HG02870 (cell line): ENCODE results near the gene EIF3I.

Experiments used
- ATAC-seq: cut with Tn5 transposase; IDR thresholded peaks from one replicate; pipeline ENCODE4 v1.9.1; 2021; ENCODE audit warnings: mild to moderate bottlenecking, moderate library complexity; ENCODE audit not compliant: unreplicated experiment

EIF3I gene

GRCh38 chr1:32263744-32264143 is 41.5 kb downstream of the EIF3I start:
- no peak for ATAC-seq

- no peak for ATAC-seq
These were observed 43.6 kb downstream of the EIF3I start for GRCh38 chr1:32265846-32266245.

DNA sequence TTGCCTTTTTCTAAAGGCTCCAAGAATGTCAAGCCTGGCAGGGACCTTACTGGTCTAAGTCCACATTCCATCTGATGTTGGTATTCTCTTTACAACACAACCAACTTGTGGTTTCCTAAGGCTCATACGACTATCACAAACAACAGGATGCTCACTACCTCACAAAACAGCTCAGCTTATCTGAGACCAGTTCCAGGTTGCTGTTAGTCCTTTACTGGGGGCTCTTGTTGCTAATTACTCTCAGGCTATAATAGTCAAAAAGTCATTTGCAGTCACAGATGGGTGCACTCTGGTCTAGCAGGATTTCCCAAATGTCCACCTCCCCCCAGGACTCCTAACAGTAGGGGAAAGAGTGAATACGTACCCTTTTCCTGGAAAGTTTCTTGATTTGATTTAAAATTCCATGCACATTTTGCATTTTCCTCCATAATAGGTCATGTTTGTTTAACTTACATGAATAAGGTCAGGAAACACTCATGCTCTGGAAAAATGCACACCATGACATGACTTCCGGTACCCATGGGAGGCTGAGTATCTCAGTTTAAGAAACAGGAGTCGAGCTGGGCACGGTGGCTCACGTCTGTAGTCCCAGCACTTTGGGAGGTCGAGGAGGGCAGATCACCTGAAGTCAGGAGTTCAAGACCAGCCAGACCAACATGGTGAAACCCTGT is 44.8 kb downstream of the EIF3I start:
- no peak for ATAC-seq

DNA sequence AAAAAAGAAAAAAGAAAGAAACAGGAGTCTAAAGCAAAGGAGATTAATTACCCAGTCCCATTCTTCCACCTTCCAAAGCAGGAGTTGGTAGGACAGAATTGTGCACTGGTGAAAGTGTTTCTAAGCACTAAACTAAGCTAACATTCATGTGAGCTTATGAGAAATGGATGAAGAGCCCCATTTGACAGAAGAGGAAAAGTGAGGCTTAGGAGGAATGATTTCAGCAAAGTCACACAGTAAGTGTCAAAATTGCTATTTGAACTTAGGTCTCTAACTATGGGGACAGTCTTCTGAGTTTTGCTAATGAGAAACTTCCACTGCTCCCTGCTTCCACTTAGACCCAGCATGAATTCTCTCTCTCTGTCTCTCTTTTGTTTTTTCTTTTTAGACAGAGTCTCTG is 47.5 kb downstream of the EIF3I start:
- no peak for ATAC-seq

GRCh38 chr1:32272557-32273390 is 50.6 kb downstream of the EIF3I start:
- no peak for ATAC-seq

- ATAC-seq, result no peak
These were observed 51.4 kb downstream of the EIF3I start for GRCh38 chr1:32273391-32274208.

DNA sequence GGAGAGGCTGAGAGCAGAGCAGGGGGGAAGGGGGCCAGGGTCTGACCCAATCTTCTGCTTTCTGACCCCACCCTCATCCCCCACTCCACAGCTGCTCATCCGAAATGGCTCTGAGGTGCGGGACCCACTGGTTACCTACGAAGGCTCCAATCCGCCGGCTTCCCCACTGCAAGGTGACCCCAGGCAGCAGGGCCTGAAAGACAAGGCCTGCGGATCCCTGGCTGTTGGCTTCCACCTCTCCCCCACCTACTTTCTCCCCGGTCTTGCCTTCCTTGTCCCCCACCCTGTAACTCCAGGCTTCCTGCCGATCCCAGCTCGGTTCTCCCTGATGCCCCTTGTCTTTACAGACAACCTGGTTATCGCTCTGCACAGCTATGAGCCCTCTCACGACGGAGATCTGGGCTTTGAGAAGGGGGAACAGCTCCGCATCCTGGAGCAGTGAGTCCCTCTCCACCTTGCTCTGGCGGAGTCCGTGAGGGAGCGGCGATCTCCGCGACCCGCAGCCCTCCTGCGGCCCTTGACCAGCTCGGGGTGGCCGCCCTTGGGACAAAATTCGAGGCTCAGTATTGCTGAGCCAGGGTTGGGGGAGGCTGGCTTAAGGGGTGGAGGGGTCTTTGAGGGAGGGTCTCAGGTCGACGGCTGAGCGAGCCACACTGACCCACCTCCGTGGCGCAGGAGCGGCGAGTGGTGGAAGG is 52.6 kb downstream of the EIF3I start:
- ATAC-seq, result no peak

DNA sequence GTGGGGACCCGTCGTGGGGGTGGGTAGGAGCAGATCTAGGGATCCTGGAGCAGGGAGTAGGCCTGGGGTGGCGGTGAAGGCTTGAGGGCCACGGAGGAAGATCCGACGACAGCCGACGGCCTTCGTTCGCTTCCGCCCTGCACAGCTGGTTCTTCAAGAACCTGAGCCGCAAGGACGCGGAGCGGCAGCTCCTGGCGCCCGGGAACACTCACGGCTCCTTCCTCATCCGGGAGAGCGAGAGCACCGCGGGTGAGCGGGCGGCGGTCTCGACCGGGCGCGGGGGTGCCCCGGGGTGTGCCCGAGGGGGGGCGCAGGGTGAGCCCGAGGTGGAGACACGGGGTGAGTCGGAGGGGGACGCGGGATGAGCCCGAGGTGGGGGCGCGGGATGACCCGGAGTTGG is 53.2 kb downstream of the EIF3I start:
- ATAC-seq, result no peak

- ATAC-seq, result no peak
These were observed 54.0 kb downstream of the EIF3I start for GRCh38 chr1:32276032-32276782.
